Omental fat pad (tissue), 4 donors: ENCODE measurements around the gene DPCD. TPM values are rescaled to one million over a fixed set of nuclear protein-coding genes. Genes with fewer than 3 reads are reported as not detected.
"Not testable (repeated sequence)": the region's sequence is repeated elsewhere in the genome, so short reads cannot be mapped to it uniquely, and the experiment has no call there.

Experiments used
- ATAC-seq: fragments of 150-250 bp; one replicate; pipeline ENCODE4 v1.9.1; 2016; ENCODE audit warnings: mild to moderate bottlenecking, moderate library complexity; ENCODE audit not compliant: low FRiP score
- DNase-seq: peaks from one replicate; pipeline ENCODE4 v3.0.0-alpha.2; 2019; ENCODE audit warnings: low spot score
- CTCF ChIP-seq, 3 donors: fragments of 450-650 bp; IDR thresholded peaks; one replicate each; pipeline ENCODE4 v1.5.1; 2016 to 2017; ENCODE audit warnings: antibody characterized with exemption in 3 of 3, mild to moderate bottlenecking in 3 of 3, moderate library complexity in 2 of 3
- total RNA-seq, 4 donors: library from RNA; depleted of rRNA; stranded (reverse); fragments of >200 nt; gene quantifications; one replicate each; pipeline ENCODE4 v1.1.0, GENCODE V29; 2016

DPCD gene
- total RNA-seq, 4 donors from 2014 or later, result 9.8 to 16.9 (median 13.0) TPM

GRCh38 chr10:101588879-101589278, 758 bp downstream of the DPCD start:
- TF ChIP-seq CTCF (IDR thresholded peaks at IDR 0.05), result no peak
- ATAC-seq (no peak), DNase-seq (no peak)

GRCh38 chr10:101593331-101593730, 5.2 kb downstream of the DPCD start:
- ATAC-seq, result not testable (repeated sequence)

GRCh38 chr10:101595591-101596433, 7.7 kb downstream of the DPCD start:
- DNase-seq (no peak), ATAC-seq (no peak)
- TF ChIP-seq CTCF (IDR thresholded peaks at IDR 0.05), result no peak

More at GRCh38 chr10:101593331-101593730, 5.2 kb downstream of the DPCD start:
- DNase-seq, result not testable (repeated sequence)

- no peak for DNase-seq
- no peak for ATAC-seq
- no peak for TF ChIP-seq CTCF (IDR thresholded peaks at IDR 0.05)
Observed at GRCh38 chr10:101597091-101597900, 9.2 kb downstream of the DPCD start.

- TF ChIP-seq CTCF (IDR thresholded peaks at IDR 0.05), result no peak
- no peak for ATAC-seq
- no peak for DNase-seq
Observed at GRCh38 chr10:101601541-101601940, 13.4 kb downstream of the DPCD start.

GRCh38 chr10:101602761-101603398, 14.8 kb downstream of the DPCD start:
- ATAC-seq (peak; percentile 67), DNase-seq (peak; percentile 30)
- no peak for TF ChIP-seq CTCF (IDR thresholded peaks at IDR 0.05)

- DNase-seq (no peak), ATAC-seq (no peak)
Observed at GRCh38 chr10:101607124-101607523, 19.0 kb downstream of the DPCD start.

More at GRCh38 chr10:101607124-101607523, 19.0 kb downstream of the DPCD start:
- no peak for TF ChIP-seq CTCF (IDR thresholded peaks at IDR 0.05)
